GM19238 (cell line): ENCODE measurements around the gene VAV2.

ENCODE experiments used
- DNase-seq: peaks from one replicate; pipeline ENCODE4 v3.0.0; 2011; ENCODE audit warnings: low spot score; ENCODE audit not compliant: insufficient read length

VAV2 gene

DNA sequence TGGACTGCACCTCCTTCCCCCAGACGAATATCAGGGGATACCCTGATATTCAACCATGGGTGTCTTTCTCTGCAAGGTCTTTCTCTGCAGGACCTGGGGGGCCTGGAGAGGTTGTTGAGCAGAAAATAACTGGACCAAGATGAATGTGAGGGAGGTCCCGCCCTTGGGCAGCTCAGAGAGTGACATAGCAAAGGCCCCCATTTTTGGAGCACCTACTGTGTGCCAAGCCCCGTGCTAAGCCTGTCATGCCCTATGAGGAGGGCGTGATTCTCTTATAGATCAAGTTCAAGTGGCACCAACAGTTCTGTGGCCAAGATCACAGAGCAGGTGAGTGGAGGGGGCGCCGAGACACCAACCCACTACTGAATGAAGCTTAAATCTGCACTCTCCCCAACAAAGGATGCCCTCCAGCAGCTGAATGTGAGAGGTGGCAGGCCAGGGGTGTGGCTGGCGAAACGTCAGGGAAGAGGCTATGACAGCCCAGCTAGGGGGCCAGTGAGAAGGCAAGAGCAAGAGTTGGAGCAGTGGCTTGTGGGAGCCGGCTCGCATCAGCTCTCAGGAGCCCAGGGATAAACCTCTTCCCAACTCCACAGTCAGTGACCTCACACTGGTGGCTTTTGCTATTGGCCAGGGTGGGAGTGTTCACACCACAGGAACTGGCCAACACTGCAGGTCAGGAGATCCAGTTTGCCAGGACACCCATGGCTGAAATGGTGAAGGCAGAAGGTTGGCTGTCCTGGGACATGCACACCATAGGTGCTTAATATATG lies 259.3 kb downstream of the VAV2 start:
- DNase-seq: no peak

DNA sequence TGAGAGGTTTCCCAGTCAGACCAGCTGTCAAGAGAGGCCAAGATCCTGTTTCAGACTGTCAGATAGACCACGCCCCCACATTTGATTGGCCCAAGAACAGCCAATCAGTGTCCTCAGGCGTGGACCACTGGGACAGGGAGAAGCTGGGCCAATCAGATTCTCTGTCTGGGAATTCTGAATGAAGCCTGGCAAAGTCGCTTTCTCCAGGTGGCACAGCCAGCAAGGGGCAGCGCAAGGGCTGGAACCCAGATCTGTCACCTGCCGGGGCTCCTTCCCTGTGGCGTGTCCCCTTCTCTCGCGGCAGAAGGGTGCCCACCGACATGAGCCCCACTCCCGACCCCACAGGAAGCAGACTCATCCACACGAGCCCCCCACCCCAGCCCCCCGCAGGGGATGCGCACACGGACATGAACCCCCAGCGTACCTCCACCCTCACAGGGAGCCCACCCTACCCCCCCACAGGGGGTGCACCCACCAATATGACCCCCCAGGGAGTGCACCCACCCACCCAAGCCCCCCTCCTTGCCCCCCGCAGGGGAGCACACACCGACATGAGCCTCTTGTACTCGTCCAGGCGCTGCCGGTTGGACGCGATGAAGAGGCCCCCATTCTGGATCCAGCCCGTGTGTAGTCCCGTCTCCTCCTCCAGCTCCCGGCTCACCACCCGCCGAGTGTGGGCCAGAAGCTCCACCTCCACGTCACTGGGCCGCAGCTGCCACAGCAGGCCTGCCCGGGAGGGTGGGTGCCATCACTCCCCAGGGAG lies 260.1 kb downstream of the VAV2 start:
- no peak for DNase-seq

DNA sequence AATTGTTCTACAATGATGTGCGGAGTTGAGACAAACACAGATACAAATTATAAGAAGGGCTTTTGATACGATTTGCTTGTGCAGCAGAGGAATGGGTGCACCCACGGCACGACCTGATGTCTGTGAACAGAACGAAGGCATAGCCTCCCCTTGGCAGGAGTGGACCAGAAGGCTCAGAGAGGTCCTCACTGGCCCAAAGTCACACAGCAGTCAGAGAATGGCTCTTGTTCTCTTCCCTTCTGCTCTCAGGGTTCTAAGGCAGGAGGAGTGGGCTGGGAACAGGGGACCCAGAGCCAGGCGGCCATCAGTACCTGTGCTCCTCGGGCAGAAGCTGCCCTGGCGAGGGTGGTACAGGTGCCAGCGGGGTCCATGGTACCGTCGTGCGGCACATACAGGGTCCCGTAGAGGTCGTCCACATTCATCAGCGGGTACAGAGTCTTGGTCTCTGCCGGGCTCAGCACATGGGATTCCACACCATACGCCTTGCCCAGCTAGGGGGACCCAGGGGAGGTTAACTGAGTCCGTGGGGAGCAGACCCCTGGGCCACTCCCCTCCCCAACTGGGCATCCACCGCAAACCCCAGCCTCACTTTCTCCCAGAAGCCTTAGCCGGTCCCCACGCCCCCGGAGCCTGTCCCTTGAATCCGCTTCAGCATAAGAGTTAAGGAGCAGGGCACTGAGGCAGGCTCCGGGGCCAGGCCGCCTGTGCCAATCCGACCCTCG lies 261.0 kb downstream of the VAV2 start:
- no peak for DNase-seq

DNA sequence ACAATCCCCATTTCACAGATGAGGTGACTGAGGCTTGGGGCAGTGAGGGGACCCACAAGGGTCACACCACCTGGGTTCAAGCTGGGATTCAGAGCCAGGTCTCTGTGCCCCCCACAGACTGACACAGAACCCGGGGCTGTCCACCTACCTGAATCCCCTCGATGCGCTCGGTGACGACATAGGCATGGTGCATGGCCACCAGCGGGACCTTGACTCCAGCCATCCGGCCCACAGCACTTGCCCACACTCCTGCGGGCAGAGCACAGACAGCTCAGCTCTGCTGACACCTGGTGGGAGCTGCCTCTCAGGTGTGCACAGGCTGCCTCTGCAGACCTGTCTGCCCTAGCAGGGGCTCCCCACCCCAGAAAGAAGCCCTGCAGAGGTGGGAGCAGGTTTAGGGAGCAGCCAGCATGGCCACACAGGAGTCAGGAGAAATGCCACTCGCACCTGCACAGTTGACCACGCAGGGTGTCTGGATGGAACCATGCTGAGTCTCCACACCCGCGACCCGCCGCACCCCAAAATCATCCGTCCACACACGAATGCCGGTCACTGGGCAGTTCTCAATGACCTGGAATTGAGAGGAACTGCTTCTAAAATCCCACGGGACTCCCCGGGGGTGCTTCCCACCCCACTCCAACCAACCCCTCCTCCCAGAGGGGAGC lies 262.4 kb downstream of the VAV2 start:
- no peak for DNase-seq

DNA sequence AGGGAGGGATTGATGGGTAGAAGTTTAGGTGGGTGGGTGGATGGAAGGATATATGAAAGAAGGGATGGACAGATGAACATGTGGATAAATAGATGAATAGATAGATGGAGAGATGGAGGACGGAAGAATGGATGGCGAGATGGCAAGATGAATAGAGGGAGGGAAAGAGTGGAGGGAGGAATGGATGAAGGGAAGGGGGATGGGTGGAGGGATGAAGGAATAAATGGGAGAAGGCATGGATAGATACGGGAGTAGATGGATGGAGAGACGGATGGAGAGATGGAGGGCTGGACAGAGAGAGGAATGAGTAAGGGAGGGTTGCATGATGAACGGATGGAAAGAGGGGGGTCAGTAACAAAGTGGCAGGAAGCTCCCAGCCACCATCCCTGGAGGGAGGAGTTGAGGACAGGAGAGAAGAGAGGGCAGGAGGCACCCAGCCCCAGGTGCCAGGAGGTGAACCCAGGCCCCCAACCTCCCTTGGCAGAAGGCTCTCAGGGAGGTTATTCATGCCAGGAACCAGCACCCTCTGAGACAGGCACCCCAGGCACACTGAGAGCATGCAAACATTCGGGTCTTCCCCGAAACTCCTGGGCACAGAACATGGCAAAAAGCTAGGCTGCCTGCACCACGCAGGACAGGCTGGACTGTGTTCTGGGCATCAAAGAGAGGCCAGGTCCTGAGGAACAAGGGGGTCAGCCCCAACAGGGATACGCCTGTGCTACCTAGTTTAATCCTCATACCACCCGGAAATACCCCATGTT lies 263.1 kb downstream of the VAV2 start:
- DNase-seq: no peak

DNA sequence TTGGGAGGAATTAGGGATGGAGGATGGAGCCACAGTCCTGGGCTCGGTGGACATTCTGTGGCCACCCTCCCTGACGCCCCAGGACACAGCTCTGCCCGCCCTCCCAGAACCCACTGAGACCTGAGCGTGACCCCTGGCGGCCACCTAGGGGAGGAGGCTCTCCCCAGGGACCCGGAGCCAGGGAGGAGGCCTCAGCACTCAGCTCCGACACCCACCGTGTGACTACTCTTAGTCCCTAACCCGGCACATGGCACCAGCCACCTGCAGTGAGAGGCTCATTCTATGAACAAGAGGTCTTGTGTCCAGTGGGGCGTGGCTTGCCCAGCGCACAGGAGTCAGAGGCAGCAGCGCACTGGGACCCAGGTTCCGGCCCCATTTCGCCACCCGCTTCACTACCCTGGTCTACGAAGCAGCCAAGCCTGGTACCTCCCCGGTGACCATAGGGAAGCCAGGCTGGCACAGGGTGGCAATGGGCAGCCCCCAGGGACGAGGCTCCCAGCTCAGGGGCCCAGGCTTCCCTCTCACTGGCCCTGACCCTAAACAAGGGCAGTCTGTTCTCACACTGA lies 264.2 kb downstream of the VAV2 start:
- DNase-seq: no peak

DNA sequence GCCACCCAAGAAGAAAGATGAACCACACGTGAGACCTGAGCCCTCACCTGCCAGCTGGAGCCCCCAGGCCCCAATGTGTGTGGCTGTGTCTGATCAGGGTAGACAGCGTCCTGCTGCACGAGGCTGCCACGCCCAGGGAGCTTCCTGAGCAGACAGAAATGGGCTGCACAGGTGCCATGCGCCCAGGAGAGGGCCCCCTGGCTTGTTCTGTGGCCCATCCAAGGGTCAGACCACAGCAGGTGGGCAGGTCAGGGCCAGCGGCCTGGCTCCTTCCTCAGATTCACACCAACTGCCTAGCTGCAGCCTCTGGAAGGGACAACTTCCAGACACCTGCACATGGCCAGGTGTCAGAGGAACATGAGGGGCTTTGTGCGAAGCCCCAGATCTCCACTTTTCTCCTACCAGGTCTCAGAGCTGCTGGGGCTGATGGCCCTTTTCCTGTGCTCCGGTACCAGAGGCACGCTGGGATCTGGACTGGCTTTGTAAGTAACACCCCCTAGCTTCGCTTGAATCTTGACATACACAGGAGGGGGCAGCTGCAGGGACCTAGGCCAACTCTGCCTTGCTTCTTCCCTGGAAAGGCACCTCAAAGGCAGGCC lies 264.7 kb downstream of the VAV2 start:
- no peak for DNase-seq

DNA sequence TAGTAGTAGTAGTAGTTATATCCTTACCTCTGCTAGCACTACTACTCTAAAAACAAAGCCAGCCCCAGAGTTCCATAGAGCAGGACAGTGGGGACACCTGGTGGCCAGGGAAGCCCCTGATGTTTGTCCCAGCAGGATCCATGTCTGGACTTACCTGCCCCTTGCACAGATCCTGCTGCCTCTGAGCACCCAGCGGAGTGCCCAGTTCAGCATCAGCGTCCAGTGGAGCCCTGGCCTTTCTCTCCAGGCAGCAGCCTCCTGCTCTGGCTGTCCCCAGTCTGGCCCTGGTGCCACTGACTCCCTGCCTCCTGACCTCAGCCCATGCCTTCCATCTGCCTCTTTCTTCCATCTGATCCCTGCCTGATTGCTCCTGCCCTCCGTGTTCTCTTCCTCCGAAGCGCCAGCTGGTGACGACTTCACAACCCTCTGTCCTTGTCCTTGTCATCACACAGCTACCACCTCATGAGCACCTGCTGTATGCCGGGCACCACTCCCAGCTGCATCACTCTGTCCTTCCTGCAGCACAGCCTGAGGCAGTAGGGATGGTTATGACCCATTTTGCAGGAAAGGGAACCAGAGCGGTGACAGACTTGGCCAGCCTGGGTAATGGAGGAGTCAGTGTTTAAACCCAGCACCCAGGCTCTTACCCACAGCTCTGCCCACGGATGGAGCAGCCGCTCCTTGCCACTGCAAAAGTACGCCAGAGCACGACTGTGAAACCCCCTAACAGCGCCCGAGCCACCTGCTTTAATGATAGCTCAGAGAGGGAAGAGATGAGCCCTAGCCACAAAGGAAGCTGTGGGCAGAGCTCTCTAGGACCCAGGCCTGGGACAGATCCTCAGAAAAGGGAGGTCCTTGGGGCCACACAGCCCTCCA lies 265.5 kb downstream of the VAV2 start:
- no peak for DNase-seq

DNA sequence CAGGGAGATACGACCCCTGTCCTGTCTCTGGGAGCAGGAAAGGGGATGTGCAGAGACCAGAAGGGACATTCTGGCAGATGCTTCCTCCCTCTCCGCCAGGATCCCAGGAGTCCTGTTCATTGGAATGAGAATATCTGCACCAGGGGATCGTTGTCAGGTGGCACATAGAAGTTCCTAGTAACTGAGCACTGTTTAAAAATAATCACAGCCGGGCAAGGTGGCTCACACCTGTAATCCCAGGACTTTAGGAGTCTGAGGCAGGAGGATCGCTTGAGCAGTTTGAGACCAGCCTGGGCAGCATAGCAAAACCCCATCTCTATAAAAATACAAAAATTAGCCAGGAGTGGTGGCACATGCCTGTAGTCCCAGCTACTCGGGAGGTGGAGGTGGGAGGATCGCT lies 266.2 kb downstream of the VAV2 start:
- DNase-seq: no peak

DNA sequence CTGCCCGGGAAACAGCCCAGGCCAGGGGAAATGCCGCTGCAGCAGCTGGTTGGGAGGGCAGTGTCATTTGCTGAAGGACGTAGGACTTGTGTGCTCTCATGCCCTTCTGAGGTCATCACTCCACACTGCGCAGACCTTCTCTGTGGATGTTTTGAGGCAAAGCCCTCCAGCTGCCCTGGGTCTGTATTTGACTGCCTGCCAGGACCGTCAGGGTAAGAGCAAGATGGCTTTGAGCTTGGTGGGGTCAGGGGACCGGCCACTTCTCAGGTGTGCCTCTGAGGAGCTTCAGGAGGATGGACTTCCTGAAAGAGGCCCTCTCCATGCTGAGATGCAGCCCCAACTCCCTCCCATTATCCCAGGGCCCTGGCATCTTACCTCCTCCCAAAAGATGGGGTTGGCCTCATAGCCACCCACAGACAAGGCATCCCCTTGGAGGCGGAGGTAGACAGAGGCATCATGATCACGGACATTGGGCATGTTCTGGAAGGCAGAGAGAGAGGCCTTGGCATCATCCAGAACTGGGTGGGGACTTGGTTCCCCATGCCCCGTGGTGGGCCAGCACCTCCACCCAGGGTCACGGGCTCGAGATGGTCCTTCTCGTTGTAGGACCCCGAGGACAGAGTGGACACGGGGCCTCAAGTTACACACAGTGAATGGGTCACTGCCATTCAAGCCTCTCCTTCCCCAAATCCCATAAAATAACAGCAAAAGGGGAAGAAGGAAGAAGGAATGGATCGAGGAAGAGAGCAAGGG lies 273.4 kb downstream of the VAV2 start:
- no peak for DNase-seq

DNA sequence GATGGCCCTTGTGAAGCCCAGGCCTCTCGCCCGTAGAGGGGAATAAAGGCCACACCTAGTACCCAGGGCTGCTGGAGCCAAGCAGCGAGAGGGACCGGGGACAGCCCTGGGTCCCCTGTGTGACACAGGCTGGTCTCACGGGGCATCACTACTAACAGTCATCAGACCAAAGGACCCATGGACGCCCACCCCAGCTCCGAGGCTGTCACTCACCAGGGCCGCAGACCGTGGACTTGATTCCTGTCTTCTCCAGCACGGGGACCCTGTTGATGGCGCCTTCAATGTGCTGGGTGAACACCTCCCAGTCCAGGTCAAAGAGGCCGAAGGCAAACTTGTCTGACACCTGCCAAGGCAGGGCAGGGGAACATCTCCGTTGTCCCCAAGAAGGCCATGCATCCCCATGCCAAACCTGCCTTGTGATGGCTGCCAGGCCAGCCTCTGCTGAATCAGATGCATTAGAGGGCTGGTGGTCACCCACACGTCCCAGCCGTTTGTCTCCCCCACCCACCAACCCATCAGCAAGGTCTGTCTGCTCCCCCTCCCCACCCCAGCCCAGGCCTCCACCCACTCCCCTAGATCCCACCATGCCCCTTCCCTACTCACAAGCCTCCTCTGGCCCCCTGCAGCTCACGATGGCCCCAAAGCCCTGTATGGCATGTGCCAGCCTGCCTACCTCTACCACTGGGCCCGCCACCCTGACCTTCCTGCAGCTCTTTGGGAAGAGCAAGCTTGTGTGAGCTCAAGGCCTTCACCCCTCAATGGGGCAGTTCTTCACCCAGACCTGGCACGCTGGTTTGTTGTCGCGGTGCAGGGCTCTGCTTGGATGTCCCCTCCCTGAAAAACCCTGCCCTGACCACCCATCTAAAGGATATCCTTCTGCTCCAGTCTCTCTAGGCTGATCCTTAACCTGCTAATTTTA lies 274.8 kb downstream of the VAV2 start:
- DNase-seq: no peak

DNA sequence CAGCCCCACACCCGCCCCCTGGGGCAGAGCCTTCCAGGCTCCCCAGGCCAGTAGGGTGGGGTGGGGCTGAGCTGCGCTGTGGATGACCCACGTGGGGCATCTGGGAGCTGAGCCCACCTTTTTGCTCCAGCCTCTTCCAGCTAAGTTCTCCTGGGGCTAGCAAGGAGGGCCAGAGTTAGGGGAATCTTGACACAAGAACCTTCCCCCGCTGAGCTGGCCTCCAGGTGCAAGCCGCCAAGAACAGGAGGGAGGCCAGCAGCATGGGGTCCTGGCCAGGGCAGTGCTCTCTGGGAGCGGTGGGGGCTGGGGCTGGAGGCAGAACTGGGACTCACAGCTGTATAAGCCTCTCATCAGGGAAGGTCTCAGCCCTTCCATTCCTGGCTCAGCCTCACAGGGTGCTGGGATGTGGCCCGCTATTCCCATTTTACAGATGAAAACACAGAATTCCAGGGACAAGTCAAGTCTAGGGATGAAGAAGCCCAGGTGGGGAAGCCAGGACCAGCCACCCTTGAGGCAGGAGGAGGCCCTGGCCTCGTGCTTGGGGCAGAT lies 275.5 kb downstream of the VAV2 start:
- no peak for DNase-seq

DNA sequence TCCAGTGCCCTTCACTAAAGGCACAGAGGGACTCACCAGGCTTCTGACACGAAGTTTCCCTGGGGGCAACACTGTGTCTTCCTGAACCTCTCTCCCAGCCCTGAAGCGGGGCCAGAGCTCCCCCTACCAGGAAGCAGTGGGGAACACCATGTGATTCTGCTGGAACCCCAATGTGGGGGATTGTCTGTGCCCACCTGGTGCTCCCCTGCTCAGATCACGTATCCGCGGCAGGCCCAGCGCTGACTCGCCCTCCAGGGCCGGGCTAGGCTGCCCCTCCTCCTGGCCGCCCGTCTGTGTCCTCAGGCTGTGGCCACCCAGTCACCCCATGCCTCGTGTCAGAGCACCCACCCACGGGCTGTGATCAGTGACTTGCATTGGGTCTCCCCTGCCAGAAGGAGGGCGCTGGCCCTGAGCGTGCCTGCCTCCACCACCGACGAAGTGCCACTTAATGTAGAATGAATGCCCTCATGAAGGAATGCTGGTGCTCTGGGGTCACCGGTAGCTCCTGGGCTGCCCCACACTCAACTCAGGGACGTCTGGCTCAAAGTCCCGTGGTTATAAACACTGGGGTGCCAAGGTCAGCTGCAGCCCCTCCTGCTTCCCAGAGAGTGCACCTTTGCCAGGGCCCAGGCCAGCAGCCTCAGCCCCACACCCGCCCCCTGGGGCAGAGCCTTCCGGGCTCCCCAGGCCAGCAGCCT lies 276.1 kb downstream of the VAV2 start:
- no peak for DNase-seq

DNA sequence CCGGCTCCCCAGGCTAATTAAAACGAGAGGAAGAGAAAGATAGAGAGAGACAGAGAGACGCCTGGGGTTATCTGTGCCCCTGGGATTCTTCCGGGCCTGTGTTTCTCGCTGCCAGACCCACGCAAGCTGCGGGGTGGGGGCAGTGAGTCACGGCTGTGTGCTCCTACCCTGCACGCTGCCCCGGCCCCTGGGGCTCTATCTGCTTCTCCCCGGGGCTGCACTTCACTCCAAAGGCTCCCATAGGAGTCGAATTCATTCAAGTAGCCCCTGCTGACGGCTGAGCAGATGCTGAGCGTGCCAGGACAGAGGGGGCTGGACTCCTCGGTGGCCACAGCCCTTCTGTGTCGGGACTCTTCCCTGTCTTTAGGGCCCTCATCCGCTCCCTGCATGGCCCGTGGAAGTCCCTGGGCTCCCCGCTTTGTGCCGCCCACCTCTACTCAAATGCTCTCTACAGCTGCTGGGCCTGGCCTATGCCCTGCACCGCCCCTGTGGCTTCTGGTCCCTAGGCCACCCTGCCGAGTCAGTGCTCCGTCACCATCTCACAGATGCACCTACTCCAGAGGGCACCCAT lies 276.7 kb downstream of the VAV2 start:
- no peak for DNase-seq

DNA sequence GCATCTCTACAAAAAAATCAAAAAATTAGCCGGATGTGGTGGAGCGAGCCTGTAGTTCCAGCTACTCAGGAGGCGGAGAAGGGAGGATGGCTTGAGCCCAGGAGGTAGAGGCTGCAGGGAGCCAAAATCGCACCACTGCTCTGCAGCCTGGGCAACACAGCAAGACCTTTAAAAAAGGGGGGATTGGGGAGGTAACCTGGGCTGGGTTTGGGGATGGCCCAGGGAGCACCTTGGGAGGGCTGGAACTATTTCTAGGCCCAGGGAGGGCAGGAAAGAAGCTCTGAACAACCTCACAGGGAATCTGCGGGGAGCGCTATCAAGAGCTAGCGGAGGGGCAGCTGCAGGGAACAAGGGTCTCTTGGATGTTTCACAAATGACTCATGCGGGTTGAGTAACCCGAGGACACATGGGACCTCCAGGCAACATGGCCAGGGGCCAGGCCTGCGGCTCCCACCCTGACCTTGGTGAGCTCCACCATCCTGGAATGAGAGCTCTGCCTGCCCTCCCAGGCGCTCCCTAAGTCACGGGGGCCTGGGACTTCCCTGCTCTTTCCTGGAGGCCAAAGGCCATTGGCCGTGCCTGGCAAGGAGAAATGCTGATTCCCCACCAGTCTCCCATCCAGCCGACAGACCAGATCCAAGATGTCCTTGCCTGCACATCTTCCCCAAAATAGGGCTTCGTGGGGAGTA lies 277.4 kb downstream of the VAV2 start:
- no peak for DNase-seq
